Left ventricle myocardium superior (tissue), 1 donor: Measurements from ENCODE around the gene M1AP. TPM values are rescaled to one million over a fixed set of nuclear protein-coding genes. Genes with fewer than 3 reads are reported as not detected.
"Not testable (repeated sequence)": the region's sequence is repeated elsewhere in the genome, so short reads cannot be mapped to it uniquely, and the experiment has no call there.

Experiments used
- ATAC-seq: fragments of 200-7000 bp; cut with Tn5 transposase; one replicate; pipeline ENCODE4 v1.9.1; 2020; ENCODE audit warnings: mild to moderate bottlenecking, moderate library complexity
- DNase-seq: peaks from one replicate; pipeline ENCODE4 v3.0.0-alpha.2; 2020
- intact Hi-C: fragments of 100-400 bp; cut with micrococcal nuclease; formaldehyde crosslinking; loops from one replicate; pipeline ENCODE4 v1.11.0; 2022
- total RNA-seq: library from RNA; stranded (reverse); fragmentation: NEBNext Ultra II Directional; extraction: Animal tissue kit (Norgen Biotek cat#: 25700); gene quantifications from one replicate; pipeline ENCODE4 v1.2.1, GENCODE V29; 2021
- donor health status: DM: no; HTN: yes; CAD: no; lungs with severe emphysema.

The M1AP gene
- total RNA-seq, 1 donor from 2014 or later: not detected

DNA sequence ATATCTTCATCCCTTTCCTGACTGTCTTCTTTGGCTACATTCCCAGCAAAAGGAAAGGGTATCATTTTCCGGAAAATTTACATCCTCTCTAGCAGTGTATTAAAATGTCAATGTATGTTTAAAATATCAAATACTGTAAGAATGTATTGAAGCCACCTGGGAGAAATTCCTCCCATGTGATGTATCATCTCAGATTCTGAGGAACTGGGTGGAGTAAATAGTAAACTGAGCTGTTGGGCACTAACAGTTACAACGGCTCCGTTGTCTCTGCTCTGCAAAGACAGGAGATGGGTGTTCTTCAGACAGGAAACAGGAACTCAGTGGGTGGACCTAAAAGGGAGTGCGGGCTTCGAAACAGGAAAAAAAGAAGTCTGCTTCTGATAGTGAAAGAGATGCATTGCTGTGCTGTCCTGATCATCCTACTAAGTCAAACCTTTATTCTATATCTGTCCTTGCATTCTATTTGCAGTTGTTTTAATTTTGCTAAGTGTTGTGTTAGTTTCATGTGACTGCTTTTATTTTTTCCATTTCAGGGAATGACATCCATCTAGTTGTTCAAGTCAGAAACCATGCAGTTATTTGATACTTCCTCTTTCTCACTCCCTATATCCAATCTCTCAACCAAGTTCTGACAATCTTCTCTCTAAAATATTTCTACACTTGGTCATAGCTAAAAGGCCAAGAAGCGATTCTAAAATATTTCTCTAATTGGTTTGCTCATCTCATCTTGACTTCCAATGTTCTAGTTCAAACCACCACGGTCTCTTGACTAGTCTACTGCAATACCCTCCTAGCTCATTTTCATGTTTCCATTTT is 74.2 kb downstream of the M1AP start:
- no peak for DNase-seq
- intact Hi-C loops: no loop called here
- peak; percentile 24 for ATAC-seq

DNA sequence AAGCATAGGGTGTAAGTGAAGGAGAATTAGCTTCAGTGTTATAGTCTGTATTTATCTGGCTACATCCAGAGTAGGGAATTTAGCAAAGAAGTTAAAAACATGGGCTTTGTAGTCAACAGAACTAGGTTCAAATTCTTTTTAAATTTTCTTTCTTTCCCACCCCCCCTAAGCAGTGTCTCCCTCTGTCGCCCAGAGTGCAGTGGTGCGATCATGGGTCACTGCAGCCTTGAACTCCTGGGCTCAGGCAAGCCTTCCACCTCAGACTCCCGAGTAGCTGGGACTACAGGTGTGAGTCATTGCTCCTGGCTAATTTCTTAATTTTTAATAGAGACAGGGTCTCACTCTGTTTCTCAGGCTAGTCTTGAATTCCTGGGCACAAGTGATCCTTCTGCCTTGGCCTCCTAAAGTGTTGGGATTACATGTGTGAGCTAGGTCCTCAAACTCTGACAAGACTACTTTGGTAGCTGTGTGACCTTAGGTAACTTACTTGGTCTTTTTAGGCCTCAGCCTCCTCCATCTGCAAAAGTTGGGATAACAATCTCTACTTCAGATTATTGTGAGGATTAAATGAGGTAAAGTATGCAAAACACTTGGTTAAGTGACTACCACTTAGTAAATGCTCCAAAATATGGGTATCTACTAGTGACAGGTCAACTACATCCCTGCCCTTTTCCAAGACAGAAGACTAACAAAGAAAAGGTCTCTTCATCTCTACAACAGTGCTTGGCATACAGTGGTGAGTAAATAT is 75.8 kb downstream of the M1AP start:
- intact Hi-C loops: no loop called here
- ATAC-seq (no peak), DNase-seq (no peak)

DNA sequence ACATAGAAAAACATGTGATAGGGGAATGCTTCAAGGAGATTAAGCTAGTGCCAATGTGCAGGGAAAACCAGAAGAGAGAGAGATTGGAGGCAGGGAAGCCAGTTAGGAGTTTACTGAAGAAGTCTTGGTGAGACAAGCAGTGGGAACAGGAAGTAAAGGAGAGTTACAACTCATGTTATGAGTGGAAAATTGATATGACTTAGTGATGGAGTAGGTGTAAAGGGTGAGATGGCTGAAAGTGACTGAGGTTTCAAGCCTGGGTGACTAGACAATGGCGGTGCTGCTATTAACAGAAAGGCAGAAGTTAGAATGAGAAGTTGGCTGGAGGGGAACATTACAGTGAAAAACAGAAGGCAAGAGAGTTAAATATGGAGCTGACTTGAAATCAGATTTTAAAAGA is 77.1 kb downstream of the M1AP start:
- DNase-seq (no peak), ATAC-seq (no peak)
- intact Hi-C loops: no loop called here

DNA sequence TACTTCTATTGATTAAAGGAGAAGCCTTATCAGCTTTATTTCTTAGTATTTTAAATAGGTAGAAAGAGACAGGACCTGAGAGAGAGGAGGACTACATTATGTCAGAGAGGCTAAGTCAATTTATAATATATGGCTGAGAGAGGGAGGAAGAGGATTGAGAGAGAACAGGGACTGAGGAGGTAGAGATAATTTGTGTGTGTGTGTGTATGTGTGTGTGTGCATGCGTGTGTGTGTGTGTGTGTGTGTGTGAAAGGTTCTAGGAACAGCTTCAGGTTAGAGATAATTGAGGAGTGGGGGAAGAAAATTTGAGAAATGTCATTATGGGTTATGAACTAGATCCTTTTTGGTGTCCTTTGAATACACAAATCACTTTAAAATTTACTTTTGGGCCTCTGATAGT is 78.4 kb downstream of the M1AP start:
- ATAC-seq (no peak), DNase-seq (no peak)
- intact Hi-C loops: no loop called here

DNA sequence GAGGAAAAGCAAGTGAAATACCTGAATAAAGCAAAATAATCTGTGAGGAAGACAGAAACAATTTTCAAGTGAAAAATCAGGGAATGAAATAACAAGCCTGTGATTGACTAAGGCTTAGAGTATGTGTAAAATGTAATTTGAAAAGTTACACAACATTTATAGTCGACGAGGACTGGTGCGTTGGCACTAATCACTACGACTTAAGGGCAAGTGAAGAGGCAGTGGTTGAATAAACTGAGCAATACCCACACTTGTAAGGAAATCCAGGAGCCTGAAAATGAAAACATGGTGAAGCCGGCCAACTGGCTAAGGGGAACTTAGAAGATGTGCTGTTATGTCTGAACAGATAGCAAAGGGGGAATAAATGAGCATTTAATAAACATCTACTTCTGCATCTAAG is 80.2 kb downstream of the M1AP start:
- intact Hi-C loops: no loop called here
- no peak for DNase-seq
- ATAC-seq: no peak

DNA sequence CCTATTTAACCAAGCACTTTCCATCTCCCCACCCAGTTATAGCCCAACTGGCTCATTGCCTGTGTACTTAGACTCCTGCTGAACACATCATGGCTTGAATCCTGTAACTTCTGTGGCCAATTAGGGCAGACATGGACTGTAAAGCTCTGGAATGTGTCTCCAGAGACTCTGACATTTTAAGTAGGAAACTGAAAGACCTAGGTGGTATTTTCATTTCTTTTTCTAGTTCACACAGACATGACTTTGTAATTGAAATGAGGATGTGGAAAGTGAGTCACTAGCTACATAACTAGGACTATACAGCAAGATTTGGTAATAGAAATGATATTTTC is 81.4 kb downstream of the M1AP start:
- ATAC-seq (no peak), DNase-seq (no peak)
- intact Hi-C loops: no loop called here

DNA sequence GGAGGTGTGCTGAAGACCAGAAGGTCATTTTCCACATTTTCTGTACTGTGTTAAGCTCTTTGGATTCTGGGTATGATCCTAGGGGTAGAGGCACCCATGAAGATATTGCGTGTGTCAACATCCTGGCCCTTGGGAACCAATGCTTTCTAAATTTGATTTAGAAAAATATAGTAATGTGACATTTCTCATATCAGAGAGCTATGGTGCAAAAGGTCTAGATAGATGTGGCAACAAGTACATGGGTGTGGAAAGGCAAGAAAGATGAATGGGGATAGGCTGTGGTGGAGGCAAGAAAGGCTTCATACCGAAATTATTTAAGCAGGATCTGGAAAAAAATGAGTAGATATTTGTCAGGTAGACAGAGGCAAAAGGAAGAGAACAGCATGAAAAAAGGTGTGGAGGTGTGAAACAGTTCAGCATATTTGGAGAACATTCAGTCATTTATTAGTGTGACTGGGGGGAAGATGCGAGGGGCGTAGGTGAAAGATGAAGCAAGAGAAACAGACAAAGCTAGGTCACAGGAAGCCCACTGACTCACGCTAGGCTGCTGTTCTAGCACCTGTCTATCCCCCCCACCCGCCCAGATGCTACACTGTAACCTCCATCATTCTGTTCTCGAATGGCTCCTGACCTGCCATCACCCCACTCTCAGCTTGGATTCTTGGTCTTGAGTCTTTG is 81.9 kb downstream of the M1AP start:
- ATAC-seq: no peak
- DNase-seq: no peak
- intact Hi-C loops: no loop called here

DNA sequence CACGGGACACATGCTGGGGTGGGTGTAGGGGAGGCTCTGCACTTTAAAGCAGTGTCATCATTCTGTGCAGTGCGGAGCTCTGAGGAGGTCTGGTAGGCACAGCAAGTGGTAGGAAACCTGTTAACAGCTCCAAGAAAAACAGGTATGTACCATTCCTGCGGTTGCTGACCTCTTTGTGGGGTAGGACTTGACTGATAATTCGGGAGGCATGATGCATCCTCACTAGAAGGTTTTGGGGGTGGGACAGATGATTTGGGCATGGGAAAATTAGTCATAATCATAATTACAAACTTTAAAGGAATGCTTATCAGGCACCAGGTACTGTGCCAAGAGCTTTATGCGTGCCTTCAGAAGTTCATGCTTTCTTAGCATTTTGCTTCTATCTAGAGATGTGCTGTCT is 83.9 kb downstream of the M1AP start:
- no peak for ATAC-seq

DNA sequence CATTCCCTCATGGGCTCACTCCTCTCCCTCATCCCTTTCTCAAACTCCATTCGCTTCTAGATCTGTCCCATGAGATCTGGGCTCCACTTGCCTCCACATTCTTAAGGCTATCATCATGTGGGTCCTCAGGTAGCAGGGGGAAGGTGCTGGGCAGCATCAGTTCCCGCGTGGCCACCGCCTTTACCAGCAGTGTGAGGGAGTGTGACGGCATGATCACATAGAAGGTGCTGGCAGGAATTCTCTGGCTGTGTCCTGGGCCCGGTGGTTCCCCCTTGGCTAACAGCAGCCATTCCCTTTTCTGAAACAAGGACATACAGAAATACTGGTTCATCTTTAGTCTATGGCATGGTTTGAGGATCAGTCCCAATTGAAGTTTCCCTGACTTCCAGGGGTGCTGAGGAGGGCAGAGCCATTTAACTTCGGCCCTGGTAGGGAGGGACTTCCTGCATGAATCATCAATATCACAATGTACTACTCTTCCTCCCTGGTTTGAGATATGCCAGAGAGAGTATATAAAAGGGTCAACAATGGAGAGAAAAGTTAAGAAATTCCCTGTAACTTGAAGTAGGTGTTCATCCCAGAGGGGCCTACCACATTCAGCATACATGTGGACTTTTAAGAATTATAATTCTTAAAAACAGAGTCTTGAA is 85.9 kb downstream of the M1AP start:
- intact Hi-C loops: no loop called here
- DNase-seq: no peak
- ATAC-seq: no peak

More for the DNA sequence above, 83.9 kb downstream of the M1AP start:
- intact Hi-C loops: no loop called here
- no peak for DNase-seq

DNA sequence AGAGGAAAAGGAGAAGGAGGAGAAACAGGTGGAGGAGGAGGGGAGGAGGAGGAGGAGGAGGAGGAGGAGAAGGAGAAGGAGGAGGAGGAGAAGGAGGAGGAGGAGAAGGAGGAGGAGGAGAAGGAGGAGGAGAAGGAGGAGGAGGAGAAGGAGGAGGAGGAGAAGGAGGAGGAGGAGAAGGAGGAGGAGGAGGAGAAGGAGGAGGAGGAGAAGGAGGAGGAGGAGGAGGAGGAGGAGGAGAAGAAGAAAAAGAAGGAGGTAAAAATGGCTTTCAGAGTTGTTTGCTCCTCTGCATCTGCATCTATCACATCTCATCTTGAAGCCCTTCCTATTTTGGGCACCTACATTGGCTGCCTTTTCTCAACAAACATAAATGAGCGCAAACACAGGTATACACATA is 87.1 kb downstream of the M1AP start:
- intact Hi-C loops, DNase-seq, ATAC-seq: not testable (repeated sequence)

DNA sequence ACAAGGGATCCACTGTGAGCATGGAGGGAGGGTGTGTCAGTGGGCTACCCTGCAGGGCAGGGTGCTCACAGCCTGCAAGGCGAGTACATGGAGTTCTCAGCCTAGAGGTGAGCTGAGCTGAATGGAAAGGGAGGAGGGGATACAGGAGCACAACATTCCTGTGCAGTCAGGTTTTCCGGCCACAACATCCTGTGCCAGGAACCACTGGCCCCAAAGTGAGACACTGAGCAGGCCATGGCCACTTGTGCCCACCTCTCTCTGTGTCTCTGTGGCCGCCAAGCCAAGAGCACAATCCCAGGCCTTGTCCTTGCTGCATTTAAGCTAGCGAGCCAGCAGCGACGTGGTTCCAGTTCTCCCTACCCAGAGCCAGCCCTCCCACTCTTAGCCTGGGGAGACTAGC is 87.5 kb downstream of the M1AP start:
- DNase-seq: no peak
- intact Hi-C loops: no loop called here
- no peak for ATAC-seq

DNA sequence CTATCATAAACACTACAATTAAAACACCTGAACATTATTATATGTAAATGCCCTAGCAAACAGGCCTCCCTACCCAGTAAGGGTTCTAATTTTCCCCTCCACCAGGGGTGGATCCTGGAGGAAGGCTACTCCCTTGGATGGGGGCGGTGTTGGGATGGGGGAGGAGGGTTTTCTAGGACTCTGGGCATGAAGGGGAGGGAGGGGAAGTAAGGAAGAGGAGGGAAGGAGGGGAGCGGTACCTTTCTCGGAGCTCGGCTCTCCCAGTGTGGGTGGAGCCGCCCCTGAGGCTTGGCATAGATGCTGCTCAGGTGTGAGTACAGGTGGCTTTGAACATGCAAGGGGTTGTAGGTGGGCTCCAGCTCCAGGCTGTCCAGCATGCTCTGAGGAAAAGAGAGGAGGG is 88.2 kb downstream of the M1AP start:
- DNase-seq (no peak), ATAC-seq (no peak)
- intact Hi-C loops: no loop called here

DNA sequence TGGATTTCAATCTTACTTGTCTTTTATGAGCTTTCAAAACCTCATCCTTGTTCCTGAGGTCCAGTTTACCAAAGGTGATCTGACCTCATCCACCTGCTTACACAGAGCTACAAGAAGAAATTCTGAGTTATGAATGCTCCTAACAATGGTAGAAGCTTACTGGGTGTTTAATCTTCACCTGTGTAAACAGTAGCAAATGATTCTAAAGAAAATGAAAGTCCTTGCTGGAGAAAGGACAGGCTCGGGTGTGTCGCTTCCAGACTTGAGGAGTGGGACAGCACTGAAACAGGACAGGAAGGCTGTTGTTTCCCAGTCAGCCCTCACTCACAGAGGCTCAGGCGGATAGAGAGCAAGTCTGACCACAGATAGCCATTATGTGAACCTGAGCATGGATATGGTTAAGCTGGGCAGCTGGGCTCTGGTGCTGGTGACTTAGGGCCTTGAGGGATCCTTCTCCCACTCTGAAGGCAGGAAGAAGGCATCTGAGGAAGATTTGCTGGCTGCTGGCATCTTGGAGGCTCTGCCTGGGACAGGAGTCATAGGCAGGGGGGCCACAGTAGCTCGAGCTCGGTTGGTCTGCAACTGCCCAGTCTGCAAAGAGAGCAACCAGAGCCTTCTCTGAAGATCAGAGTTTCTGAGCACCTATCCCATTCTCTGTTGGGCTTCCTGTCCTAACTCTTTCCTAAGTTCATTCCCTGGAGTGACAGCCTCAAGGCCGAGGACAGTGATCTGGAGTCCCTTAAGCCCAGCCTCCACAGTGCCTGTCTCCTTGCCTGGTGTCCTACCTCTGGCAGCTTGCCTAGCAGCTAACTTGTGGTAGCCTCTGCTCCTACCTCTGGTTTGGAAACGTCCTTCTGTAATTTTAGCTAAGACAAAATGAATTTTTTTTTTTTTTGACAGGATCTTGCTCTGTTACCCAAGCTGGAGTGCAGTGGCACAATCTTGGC is 89.6 kb downstream of the M1AP start:
- intact Hi-C loops: no loop called here
- no peak for DNase-seq
- no peak for ATAC-seq

DNA sequence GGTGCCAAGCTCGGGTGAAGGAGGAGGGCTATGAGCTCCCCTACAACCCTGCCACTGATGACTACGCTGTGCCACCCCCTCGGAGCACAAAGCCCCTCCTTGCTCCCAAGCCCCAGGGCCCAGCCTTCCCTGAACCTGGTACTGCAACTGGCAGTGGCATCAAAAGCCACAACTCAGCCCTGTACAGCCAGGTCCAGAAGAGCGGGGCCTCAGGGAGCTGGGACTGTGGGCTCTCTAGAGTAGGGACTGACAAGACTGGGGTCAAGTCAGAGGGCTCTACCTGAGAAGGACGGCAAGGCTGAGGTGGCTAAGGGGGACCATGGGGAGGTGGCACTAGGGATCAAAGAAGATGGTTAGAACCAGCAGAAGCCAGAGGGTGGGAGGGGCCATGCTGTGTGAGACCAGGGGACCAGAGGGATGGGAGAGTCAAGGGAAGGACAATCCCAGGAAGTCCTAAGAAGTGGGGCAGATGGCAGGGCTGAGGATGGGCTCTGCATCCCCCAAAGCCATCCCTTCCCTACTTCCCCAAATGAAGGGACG is 91.2 kb downstream of the M1AP start:
- DNase-seq: no peak
- intact Hi-C loops: no loop called here
- ATAC-seq: no peak

DNA sequence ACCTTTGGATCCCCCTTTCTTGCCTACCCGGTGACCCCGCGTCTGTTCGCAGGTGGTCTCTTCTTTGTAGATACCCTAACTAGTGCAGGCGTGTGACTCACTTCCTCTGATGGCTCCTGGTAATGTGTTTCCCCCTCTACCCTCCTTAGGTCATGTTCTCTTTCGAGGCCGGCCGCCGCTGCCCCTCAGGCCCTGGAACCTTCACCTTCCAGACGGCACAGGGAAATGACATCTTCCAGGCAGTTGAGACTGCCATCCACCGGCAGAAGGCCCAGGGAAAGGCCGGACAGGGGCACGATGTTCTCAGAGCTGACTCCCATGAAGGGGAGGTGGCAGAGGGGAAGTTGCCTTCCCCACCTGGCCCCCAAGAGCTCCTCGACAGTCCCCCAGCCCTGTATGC is 92.0 kb downstream of the M1AP start:
- ATAC-seq: no peak
- no peak for DNase-seq
- intact Hi-C loops: no loop called here

DNA sequence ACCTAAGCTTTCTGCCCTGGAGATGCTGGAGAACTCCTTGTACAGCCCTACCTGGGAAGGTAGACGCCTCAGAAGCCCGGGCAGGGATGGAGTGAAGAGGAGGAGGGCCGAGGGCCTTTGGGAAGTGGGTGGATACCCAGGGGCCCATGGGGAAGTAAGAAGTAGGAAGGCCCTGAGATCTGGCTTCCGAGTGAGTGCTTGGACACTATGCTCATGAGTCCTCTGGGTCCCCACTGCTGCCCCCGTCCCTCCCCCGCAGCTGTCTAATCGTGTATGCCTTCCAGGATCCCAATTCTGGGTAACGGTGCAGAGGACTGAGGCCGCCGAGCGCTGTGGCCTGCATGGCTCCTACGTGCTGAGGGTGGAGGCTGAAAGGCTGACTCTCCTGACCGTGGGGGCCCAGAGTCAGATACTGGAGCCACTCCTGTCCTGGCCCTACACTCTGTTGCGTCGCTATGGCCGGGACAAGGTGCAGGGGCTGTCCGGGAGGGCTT is 92.5 kb downstream of the M1AP start:
- ATAC-seq: no peak
- peak; percentile 40 for DNase-seq
- intact Hi-C loops: no loop called here

DNA sequence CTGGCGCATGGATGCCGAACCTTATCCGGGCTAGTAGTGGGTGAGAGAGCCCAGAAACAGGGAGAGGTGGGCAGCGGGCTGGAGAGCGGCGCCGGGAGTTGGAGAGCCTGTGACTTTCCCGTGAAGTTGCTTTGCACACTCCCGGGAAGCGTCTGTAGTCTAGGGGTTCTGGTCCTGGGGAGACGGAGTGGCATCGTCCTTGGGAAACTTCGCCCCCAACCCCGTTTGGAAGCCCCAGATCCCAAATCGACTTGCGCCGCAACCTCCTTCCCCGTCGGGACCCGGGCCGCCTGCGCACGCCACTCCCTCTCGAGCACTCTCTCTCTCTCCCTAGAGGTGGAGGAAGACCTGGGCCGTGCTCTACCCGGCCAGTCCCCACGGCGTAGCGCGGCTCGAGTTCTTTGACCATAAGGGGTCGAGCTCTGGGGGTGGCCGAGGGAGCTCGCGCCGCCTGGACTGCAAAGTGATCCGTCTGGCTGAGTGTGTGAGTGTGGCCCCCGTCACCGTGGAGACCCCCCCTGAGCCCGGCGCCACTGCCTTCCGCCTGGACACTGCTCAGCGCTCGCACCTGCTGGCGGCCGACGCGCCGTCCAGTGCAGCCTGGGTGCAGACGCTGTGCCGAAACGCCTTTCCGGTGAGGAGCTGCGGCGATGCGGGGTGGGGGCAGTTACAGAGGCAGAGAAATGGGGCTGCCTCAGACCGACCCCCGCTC is 93.2 kb downstream of the M1AP start:
- peak; percentile 61 for DNase-seq
- intact Hi-C loops: no loop called here
- ATAC-seq: peak; percentile 39
